Activated CD8-positive, alpha-beta memory T cell treated with anti-CD3 and anti-CD28 coated beads, Interleukin-2, amount 50 U/mL, for 48 hours (primary cell): ENCODE data around the gene MYO1E.
"Not testable (repeated sequence)": the region's sequence is repeated elsewhere in the genome, so short reads cannot be mapped to it uniquely, and the experiment has no call there.

ENCODE experiments used
- DNase-seq: peaks from one replicate; pipeline ENCODE4 v3.0.0-alpha.2; 2020

Gene MYO1E

GRCh38 chr15:59180945-59181600 is 191.6 kb downstream of the MYO1E start:
- no peak for DNase-seq

- DNase-seq, result no peak
Measured at GRCh38 chr15:59179717-59180116, 193.0 kb downstream of the MYO1E start.

GRCh38 chr15:59178151-59178695 is 194.4 kb downstream of the MYO1E start:
- DNase-seq, result no peak

GRCh38 chr15:59177317-59177660 is 195.4 kb downstream of the MYO1E start:
- DNase-seq, result no peak

- DNase-seq, result no peak
Measured at GRCh38 chr15:59176653-59177316, 195.9 kb downstream of the MYO1E start.

GRCh38 chr15:59174835-59175831 is 197.5 kb downstream of the MYO1E start:
- DNase-seq, result peak; percentile 54

GRCh38 chr15:59174151-59174834 is 198.4 kb downstream of the MYO1E start:
- no peak for DNase-seq

GRCh38 chr15:59173194-59173593 is 199.5 kb downstream of the MYO1E start:
- DNase-seq, result no peak

GRCh38 chr15:59172289-59172901 is 200.3 kb downstream of the MYO1E start:
- DNase-seq, result no peak

- no peak for DNase-seq
Measured at GRCh38 chr15:59171067-59171397, 201.6 kb downstream of the MYO1E start.

GRCh38 chr15:59170295-59171066 is 202.2 kb downstream of the MYO1E start:
- no peak for DNase-seq

- no peak for DNase-seq
Measured at GRCh38 chr15:59169251-59169708, 203.4 kb downstream of the MYO1E start.

- DNase-seq, result no peak
Measured at GRCh38 chr15:59168536-59168935, 204.1 kb downstream of the MYO1E start.

GRCh38 chr15:59166601-59167265 is 205.9 kb downstream of the MYO1E start:
- DNase-seq, result no peak

- no peak for DNase-seq
Measured at GRCh38 chr15:59166166-59166565, 206.5 kb downstream of the MYO1E start.

- DNase-seq, result no peak
Measured at GRCh38 chr15:59165726-59166125, 206.9 kb downstream of the MYO1E start.

GRCh38 chr15:59162080-59162479 is 210.6 kb downstream of the MYO1E start:
- DNase-seq, result not testable (repeated sequence)

GRCh38 chr15:59160880-59161593 is 211.6 kb downstream of the MYO1E start:
- DNase-seq, result peak; percentile 59

GRCh38 chr15:59159210-59159609 is 213.5 kb downstream of the MYO1E start:
- no peak for DNase-seq

GRCh38 chr15:59158701-59159034 is 214.0 kb downstream of the MYO1E start:
- DNase-seq, result no peak
